ENCODE measurements around the gene ZNF710. TPM values are rescaled to one million over a fixed set of nuclear protein-coding genes. Genes with fewer than 3 reads are reported as not detected.

ZNF710 gene
- total RNA-seq, 1 experiment from 2014 or later = 40.7 TPM

DNA sequence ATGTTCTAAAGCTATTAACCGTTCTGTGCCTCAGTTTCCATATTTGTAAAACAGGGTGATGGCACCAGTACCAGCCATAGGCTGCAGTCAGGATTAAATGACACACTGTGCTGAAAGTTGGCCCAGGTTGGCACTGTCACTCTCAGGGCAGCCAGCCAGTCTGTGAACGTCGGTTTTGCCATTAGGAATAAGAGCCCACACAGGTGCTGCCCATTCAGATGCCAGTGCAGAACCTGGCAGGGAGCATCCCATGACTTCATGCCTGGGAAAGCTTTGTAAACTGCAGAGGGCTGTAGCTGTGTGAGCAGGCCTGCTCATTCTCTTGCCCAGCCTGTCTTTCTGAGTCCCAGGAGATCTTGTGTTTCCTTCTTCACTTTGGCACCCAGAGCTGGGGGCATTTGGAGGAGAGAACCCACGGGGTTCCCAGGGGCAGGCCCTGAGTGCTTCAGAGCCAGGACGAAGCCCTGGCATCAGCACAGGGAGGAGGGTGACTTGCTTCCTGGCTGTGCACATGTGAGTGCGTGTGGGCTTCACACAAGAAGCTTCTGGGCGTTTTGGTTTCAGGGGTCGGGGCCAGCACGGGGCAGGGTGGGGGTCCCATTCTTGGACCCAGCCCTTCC, 46.9 kb downstream of the ZNF710 start:
- Histone ChIP-seq H3K9ac (ENCODE audit: extremely low read depth, insufficient read length, low read length) (no peak overlapping the region), H4K91ac (ENCODE audit: insufficient read length, low read depth, low read length) (no peak overlapping the region), H3K4me1 (ENCODE audit: insufficient read depth, low read length) (no peaks in the 10 kb centered on the region), H4K8ac (replicated peaks; ENCODE audit: insufficient read length, low read depth, low read length) (no peak overlapping the region), H2AK5ac (ENCODE audit: insufficient read length, low read length) (no peak overlapping the region), H3K79me2 (ENCODE audit: insufficient read depth, low read length) (no peaks in the 10 kb centered on the region; the same call in 1 of the 2 replicates), H2BK20ac (ENCODE audit: low read depth, low read length, poor library complexity, severe bottlenecking) (no peak overlapping the region), H3K79me1 (ENCODE audit: insufficient read depth, low read depth, low read length, poor library complexity, severe bottlenecking) (no peaks in the 10 kb centered on the region), H3K18ac (ENCODE audit: insufficient read length, low read depth, low read length) (no peak overlapping the region), H3K23ac (ENCODE audit: insufficient read length, low read depth, low read length) (no peak overlapping the region), H3K27ac (ENCODE audit: insufficient read length, low read depth, low read length) (no peak overlapping the region), H2BK12ac (ENCODE audit: insufficient read length, low read depth, low read length) (no peak overlapping the region), H3K4me2 (ENCODE audit: insufficient read depth, insufficient read length, low read length) (no peak overlapping the region), H3K23me2 (ENCODE audit: insufficient read length, low read depth, low read length, poor library complexity, severe bottlenecking) (no peaks in the 10 kb centered on the region), H3K4ac (ENCODE audit: low read depth, low read length) (no peak overlapping the region), H2BK120ac (ENCODE audit: low read depth, low read length, poor library complexity, severe bottlenecking) (no peak overlapping the region), H3K9me3 (ENCODE audit: control insufficient read depth, low read depth, low read length) (no peaks in the 10 kb centered on the region), H3K56ac (ENCODE audit: insufficient read length, low read depth, low read length) (no peak overlapping the region), H4K20me1 (ENCODE audit: control insufficient read depth, insufficient read depth, insufficient read length) (no peaks in the 10 kb centered on the region), H4K5ac (ENCODE audit: insufficient read length, low read depth, low read length) (no peak overlapping the region), H2AFZ (ENCODE audit: low read length) (no peak overlapping the region), H2BK15ac (ENCODE audit: low read depth, low read length) (no peak overlapping the region), H3K27me3 (ENCODE audit: insufficient read depth, low read length) (no peaks in the 10 kb centered on the region), H2BK5ac (ENCODE audit: insufficient read length, low read length) (no peak overlapping the region), H3T11ph (ENCODE audit: low read length) (no peak overlapping the region), H3K14ac (ENCODE audit: insufficient read depth, low read length) (no peak overlapping the region)
- H3K9me3 Mint-ChIP-seq = no peaks in the 10 kb centered on the region
- H3K4me3 Mint-ChIP-seq = no peak overlapping the region
- H3K4me1 Mint-ChIP-seq = peaks cover 18 to 21% of the 10 kb centered on the region in 2 experiments
- no CpG with 5 or more reads among the region's 9 CpGs for WGBS (ENCODE audit: extremely low coverage, insufficient read length, low lambda C conversion rate)
- DNase-seq = no peak
- H3K27ac Mint-ChIP-seq = no peak overlapping the region
- H3K36me3 Mint-ChIP-seq (ENCODE audit: insufficient read depth in 1 of 3, low read depth in 3 of 3) = no peaks in the 10 kb centered on the region; a peak in 1 of 7 replicates
- H3K27me3 Mint-ChIP-seq (ENCODE audit: low read depth) = no peaks in the 10 kb centered on the region
- TF ChIP-seq, protein P1, sequence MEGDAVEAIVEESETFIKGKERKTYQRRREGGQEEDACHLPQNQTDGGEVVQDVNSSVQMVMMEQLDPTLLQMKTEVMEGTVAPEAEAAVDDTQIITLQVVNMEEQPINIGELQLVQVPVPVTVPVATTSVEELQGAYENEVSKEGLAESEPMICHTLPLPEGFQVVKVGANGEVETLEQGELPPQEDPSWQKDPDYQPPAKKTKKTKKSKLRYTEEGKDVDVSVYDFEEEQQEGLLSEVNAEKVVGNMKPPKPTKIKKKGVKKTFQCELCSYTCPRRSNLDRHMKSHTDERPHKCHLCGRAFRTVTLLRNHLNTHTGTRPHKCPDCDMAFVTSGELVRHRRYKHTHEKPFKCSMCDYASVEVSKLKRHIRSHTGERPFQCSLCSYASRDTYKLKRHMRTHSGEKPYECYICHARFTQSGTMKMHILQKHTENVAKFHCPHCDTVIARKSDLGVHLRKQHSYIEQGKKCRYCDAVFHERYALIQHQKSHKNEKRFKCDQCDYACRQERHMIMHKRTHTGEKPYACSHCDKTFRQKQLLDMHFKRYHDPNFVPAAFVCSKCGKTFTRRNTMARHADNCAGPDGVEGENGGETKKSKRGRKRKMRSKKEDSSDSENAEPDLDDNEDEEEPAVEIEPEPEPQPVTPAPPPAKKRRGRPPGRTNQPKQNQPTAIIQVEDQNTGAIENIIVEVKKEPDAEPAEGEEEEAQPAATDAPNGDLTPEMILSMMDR (conservative IDR thresholded peaks at IDR 0.05) = no peak
